ENCODE measurements around the gene KCNJ5.

KCNJ5 gene

DNA sequence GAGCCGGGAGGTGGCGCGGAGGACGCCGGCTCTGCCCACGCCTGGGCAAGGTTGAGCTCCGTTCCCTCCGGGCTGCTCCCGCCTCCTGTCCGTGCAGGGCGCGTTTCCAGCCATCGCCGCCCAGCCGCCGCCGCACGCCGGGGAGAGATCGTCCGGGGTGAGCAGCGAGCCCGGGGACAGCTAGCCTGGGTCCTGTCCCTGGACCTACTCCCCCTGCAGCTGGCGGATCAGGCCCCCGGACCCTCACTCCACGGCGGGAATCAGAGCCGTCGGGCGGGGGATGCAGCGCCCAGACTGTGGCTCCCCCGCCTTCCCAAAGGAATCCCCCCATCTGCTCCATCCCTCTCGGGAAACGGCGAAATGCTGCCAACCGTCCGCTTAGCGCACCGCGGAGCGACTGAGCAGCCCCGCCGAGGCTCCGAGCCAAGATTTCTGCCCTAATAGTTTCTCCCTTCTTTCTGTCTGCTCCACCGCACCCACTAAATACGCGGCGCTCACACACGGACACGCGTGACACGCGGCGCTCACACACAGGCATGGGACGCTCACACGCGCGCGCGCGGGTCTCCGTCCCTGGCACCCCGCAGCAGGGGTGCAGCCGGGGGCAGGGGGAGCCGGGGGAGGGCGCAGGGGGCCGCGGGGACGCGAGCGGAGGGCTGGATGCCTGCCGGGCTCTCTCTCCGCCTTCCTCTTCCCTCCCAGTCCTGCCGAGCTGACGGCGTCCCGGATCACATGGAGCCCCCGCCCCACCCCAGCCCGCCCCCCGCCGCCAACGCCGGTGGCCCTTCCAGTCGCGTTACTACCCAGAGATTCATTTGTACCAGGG lies at the start of gene KCNJ5:
Gene KCNJ5, plus strand, starts transcription at position 814 of the 826 bp plus-strand sequence. CDS start 19,918 bp downstream, outside the sequence.
- no peak for DNase-seq

DNA sequence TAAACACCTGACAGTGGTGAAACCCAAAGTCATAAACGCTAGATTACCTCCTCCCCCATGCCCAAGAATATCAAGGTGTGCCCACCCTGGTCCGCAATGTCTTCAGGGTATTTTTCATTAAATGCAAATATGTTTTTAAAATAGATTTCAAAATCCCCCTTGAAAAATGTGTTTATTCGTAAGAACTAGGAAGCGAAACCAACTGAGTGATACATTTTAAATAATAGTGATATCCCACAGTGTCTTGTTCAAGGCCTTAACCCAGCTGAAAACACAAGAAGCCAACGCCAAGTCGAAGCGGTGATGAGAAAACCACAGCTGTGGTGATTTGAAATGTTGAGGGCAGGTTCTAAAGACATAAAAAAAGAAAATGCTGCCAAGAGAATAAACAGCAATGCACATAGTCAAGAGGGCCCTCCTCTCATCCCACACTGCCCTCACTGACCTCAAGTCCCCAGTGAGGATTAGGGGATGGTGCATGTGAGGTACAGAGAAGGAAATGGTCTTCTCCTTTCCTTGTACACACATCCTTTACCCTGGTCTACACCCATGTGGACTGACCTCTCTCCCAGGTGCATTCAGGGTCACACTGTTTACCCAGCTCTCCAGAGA lies 49.6 kb upstream of the KCNJ5 start:
- DNase-seq, result no peak

DNA sequence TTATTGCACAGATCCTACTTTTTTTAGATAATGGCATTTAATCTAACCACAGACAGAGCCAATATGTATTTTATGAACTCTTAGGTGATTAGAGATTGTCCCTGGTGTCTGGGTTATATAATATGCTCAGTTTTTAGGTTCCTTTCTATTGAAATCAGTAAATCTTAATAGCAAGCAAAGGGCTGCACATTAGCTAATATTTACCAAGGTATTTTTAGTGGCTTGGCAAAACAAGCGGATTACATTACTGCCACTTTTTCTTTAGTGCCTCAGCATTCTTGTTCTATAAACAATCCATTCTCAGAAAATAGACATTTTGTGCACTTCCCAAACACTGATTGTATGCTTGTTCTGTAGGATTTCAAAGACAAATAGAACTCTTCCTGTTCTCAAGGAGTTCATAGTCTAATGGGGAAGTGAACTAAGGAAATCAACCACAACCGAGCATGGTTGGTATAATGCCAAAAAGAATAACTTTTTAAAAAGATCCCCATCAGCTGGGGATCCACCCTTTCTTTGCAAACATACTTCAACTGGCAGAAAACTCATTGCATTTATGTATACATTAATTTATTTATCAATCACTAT lies 47.9 kb upstream of the KCNJ5 start:
- no peak for DNase-seq

DNA sequence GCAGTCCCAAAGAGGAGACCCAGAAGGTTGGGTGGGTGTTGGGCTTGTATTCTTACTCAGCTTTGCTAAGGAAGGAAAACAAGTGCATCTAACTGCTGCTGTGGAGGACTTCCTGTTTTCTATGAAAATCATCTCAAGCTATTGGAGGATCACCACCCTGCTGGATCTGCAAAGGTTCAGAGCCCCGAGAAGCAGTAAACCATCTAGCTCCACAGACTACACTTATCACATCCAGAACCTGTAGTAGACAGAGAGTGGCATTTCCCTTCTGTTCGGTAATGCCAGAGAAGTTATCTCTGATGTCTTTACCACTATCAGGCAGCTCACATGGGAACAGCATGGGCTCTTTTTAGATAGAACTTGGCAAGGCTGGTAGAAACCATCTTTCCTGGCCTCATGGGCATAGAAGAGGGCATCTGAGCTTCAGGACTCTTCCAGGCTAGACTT lies 45.8 kb upstream of the KCNJ5 start:
- DNase-seq, result no peak

DNA sequence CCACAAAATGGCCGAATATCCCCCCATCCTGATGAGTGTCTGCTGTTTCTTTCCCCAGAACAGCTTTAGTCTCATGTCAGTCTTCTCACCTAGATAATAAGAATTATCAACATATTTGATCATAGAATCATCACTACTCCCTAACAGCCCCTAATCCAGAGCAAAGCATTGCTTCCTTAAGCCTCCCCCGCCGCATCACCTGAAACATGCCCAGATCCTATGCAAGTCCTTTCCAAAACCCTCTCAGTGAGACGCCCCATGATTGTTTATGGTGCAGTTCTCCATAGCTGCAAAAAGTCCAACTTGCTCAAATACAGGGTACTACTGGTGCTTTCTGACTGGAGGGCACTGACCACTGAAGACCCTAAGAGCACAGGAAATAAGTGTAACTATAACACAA lies 44.2 kb upstream of the KCNJ5 start:
- no peak for DNase-seq

GRCh38 chr11:128848815-128849455 lies 42.2 kb upstream of the KCNJ5 start:
- no peak for DNase-seq

DNA sequence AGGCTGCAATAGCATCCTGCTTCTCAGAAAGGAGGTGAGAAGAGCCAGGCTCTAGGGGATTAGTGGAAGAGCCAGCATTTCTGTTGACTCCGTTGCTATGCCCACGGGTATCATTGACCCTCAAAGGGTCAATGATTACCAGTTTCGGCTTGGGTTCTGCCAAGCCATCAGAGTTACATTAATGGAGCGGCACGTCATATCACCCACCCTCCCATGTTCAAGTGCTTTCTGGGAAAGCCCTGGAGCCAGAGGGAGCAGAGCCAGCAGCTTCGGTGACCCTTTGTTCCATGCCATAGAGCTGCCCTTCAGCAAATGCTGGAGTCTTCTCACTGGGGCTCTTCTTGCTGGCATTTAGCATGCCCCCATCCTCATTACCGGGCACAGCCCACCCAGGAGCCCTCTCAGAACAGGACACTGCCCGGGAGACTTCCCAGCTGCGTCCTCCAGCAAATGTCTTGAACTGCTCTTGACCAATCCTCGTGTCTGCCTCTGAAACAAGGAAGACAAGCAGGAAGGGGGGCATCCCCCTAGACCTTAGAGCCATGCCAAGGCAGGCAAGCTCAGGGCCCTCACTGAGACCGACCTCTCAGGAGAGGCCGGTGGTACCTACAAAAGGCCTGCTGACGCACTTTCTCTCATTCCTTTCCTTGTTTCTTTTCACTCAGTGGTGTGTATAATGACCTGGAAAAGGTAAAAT lies 38.7 kb upstream of the KCNJ5 start:
- no peak for DNase-seq

DNA sequence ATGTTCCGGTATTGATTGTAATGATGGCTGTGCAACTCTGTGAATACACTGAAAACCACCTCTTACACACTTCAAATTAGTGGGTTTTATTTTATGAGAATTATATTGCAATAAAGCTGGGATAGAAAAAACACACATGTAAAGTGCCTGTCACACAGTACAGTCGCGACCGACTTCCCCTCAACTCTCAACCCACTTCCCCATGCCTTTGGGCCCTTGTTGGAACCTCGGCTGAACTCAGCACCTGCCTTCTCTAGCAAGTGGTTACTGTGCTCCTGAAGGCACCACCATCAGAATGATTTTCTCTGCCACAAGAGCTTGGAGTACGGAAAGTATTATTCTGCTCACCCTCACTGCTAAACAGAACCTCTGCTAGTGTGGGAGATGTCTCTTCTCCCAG lies 37.6 kb upstream of the KCNJ5 start:
- no peak for DNase-seq

DNA sequence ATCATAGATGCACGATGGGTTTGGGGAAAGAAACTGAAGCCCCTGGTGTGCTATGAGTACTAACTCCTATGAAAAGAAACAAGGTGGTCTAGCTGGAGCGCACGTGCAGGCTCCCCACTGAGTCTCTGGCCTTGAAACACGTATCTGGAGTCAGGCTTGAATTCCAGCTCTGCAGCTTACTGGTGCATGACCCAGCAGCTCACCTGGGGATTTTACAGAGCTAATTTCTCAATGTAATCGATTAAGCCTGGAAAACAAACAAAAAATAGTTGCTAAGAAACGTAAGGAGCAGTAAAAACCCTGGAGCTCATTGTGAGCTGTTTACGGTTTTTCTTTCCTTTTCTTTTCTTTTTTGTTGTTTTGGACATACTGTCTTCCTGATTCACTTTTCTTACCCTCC lies 36.3 kb upstream of the KCNJ5 start:
- no peak for DNase-seq

GRCh38 chr11:128856241-128856640 lies 34.9 kb upstream of the KCNJ5 start:
- no peak for DNase-seq

DNA sequence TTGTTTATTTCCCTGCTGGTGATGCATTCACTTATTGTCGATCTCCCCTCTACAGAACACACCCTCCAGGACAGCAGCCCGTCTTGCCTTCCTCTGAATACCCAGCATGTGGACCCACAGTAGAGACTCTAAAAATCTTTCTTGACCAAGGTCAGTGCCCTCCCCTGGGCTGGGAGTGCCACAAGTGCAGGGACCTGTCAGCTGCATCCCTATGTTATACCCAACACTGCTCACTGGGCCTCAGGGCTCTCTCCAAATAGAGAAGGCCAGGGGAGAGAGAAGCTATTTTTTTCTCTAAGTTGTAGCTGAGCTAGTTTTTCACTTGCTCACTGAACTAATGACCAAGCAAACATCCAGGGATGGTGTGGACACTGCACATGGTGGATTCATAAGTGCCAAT lies 33.8 kb upstream of the KCNJ5 start:
- DNase-seq, result no peak

DNA sequence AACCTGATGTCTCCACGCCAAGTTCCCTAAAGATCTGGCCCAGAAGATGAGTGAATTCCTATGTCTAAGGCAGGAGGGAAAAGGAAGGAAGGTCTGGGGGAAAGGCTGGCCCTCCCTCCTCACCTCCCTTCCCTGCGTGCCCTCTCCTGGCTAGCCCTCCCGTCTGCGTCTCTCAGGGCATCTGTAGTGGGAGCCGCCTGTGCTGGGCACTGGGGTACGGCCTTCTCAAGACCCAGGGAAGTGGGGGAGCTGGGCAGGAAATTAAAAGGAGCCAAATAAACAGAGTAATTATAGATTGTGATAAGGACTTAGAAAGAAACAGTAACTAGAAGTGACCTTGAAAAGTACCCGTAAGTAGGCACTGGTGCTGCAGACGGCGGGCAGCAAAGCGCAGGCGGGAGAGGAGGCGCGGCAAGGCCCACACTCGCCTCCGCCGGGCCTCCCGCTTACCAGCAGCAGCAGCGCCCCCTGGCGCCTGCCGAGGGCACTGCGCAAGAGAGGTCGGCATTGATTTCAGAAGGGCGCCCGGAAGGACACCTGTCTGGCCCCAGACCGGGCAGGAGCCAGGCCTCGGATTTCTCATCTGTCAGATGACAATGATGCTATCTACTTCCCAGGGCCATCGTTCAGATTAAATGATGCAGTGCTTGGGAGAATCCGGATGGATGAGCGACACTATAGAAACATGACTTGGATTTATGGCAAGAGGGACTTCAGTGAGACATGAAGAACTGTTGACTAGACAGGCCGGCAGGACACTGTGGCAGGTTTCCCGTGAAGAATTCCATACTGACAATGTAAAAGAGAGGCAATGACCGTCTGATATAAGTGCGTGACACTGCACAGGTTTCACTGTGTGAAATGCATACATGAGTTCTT lies 31.4 kb upstream of the KCNJ5 start:
- DNase-seq, result no peak

DNA sequence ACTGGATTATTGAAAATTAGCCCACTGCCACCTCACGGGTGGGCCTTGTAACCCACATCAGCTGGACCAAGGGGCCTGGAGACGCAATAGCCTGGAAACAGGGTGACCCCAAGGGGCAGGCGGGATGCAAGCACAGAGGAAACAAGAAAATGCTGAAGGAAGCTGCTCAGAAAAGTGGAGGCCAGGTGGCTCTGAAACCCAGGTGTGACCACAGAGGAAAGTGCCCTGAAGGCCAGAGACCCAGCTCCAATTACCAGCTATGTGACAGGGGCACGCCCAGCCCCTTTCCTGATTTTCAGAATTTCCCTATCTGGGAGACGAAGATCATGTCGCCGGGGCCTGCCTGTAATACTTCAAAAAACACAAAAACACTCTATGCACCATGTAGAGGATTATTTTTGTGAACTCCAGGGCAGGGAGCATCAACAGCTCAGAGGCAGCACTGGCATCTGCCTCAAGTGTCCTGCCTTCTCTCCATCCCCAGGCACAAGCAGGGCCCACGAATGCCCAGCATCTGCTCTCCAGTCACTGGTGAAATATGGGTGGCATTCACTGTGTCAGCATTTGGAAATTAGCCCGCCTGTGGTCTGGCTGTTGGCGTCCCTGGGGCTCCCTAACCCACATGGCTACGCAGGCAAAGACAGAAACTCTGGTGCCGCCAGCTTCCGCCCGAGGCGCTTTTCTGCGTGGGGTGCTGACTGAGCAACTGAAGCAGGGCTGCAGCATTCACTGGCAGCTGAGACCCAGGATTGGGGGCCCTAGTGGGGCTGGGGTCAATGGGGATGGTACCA lies 30.4 kb upstream of the KCNJ5 start:
- DNase-seq, result no peak

DNA sequence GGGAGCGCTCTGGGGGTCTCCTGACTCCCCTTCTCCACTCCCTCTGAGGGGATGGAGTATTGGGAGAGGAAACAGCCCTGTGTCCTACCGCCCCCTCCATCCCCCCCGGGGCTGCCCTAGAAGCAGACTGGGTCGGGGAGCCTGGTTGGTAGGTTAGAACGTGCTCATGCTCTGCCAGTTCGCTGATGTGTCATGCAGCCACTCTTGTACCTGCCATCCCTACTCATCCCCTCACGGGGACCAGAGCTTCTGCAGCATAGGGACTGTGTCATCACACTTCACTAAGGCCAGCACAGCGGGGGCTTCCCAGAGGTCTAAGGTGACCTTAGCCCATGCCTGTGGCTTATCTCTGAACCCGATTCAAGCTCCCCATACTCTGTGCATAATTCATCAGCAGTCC lies 28.8 kb upstream of the KCNJ5 start:
- DNase-seq, result no peak

GRCh38 chr11:128862908-128863660 lies 28.1 kb upstream of the KCNJ5 start:
- DNase-seq, result no peak

DNA sequence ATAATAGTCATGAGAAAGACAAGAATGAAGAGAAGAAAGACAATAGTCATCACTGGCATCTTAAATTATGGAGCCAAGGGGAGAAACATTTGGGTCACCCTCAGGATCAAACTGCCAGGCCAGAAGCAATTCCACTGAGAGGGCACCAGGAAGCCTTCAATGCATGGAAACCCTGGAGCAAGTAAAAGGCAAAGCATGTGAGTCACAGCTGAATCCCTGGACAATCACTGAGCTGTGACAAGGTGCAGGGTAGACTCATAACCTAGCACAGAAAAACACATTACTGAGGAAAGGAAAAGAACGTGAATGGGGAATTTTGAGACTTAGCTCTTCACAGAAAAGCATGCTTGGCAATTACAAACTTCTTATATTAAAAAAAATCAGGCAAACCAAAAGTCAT lies 25.7 kb upstream of the KCNJ5 start:
- no peak for DNase-seq

DNA sequence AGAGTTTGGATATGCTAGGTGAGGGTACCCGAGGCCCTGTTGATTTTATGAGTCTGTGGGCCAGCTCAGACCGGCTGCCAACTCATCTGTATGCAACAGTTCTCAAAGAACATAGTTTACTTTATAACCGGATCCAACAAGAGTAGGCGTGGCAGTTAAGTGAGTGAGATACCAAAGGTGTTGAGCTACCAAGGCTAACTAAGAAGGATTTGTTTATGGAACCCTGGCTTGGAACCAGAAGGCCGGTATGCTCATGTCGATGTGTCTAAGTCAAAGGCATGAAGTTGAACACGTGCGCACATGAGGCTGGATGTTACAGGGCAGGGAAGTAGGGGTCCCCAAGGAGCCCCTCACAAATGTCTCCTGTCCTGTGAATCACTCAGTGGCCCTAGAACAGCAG lies 23.9 kb upstream of the KCNJ5 start, which contains the start of gene KCNJ1:
Gene KCNJ1, minus strand, starts transcription at position 20 of the 400 bp plus-strand sequence. CDS start 27,053 bp downstream, outside the sequence.
- no peak for DNase-seq

- no peak for DNase-seq
These were observed 22.1 kb upstream of the KCNJ5 start for GRCh38 chr11:128868841-128869671.

- DNase-seq, result no peak
These were observed 20.0 kb upstream of the KCNJ5 start for GRCh38 chr11:128871168-128871610.

All from cerebellar nuclear complex (tissue), 1 donor.